Epithelial cell of proximal tubule (primary cell): Measurements from ENCODE around the gene NOS1AP. TPM values are rescaled to one million over a fixed set of nuclear protein-coding genes. Genes with fewer than 3 reads are reported as not detected.

Experiments
- DNase-seq: peaks from one replicate; pipeline ENCODE4 v3.0.0-alpha.2; 2011; ENCODE audit warnings: low read depth
- H3K4me3 ChIP-seq: 2 replicates; pipeline ENCODE4 v1.5.1; 2011; ENCODE audit warnings: low read depth, mild to moderate bottlenecking, low read length
- total RNA-seq: library from RNA; depleted of rRNA; stranded (reverse); fragments of >200 nt; gene quantifications from 2 replicates; pipeline ENCODE4 v1.2.3, GENCODE V29; 2015
- TF ChIP-seq, protein P1 (sequence below): conservative IDR thresholded peaks from 2 replicates; pipeline ENCODE4 v1.5.1; 2012; ENCODE audit warnings: low read depth, mild to moderate bottlenecking, low read length

NOS1AP gene
- total RNA-seq, 1 donor from 2014 or later = 2.2 TPM

DNA sequence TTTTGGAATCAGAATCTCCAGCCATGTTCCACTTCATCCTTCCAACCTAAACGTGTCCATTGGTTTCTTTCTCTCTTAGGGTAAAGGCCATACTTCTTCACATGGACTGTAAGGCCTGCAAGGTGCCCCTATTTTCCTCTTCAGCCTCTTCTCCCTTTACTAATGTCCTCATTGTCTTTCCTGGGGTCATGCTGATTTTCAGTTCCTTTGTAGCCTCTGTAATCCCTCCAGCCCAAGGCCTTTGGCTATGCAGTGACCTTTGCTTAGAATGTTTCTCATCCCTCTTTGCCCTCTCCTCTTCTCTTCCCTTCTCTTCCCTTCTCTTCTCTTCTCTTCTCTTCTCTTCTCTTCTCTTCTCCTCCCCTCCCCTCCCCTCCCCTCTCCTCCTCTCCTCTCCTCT lies 194.6 kb downstream of the NOS1AP start:
- no peak for DNase-seq
- H3K4me3 ChIP-seq = no peak overlapping the region
- TF ChIP-seq, protein P1, sequence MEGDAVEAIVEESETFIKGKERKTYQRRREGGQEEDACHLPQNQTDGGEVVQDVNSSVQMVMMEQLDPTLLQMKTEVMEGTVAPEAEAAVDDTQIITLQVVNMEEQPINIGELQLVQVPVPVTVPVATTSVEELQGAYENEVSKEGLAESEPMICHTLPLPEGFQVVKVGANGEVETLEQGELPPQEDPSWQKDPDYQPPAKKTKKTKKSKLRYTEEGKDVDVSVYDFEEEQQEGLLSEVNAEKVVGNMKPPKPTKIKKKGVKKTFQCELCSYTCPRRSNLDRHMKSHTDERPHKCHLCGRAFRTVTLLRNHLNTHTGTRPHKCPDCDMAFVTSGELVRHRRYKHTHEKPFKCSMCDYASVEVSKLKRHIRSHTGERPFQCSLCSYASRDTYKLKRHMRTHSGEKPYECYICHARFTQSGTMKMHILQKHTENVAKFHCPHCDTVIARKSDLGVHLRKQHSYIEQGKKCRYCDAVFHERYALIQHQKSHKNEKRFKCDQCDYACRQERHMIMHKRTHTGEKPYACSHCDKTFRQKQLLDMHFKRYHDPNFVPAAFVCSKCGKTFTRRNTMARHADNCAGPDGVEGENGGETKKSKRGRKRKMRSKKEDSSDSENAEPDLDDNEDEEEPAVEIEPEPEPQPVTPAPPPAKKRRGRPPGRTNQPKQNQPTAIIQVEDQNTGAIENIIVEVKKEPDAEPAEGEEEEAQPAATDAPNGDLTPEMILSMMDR = no peak

DNA sequence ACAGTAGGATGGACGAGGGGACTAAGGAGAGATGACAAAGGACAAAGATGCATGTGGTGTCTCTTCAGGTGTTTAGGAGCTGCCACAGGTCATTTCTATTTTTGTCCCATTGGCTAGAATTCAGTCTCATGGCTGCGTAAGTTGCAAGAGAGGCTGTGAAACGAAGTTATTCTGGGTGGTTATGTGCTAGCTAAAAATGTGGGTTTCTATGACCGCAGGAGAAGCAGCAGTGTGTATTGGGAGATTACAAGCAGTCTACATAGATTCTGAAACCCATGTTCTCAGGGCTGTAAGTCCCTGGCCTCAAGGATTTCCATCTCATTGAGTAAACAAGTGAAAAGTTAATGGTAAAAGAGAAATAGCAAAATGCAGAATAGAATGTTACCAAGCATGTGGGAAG lies 196.5 kb downstream of the NOS1AP start:
- TF ChIP-seq, protein P1 = no peak
- DNase-seq = no peak
- H3K4me3 ChIP-seq = no peak overlapping the region

DNA sequence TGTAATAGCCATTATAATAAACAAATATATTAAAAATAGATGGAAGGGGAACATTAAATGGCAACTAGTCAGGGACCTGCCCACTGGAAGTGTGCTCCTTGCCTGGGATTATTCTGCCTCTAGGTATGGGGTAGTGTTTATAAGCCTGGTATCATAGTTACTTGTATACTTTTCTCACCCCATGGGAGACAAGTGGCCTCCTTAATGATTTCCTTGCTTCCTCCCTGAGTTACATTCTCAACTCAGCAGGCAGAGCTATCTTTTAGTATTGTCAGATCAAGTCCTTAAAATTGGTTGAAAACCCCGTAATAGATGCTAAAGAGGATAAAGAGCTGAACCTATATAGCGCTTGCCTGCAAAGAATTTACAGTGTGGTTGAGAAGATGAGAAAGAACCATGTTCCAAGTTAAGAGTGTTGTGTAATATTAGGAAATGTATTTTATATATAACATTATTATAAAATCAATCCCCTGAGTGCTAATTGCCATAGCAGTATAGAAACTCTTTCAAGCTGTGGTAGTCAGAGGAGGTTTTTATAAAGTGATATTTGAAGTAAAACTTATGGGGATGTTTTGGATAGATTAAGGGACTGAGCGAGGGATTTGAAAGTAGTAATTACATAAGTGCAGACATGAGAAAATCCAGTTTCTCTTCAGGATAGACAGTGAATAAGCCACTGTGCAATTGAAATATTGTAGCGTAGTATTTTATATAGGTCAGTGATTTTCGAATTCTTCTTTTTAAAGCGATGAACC lies 200.7 kb downstream of the NOS1AP start:
- no peak overlapping the region for H3K4me3 ChIP-seq
- TF ChIP-seq, protein P1 = no peak
- DNase-seq = no peak

DNA sequence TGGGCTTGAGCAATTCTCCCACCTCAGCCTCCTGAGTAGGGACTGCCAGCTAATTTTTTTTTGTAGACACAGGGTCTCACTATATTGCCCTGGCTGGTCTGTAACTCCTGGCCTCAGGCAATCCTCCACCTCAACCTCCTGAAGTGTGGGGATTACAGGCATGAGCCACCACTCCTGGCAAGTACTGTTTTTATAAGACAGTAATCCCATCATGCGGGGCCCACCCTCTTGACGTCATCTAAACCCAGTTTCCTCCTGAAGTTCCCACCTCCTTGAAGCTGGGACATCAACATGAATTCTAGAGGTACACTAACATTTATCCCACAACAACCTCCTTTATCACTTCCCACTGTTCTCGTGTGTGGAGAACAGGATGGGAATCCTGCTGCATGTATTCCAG lies 202.5 kb downstream of the NOS1AP start:
- TF ChIP-seq, protein P1 = no peak

DNA sequence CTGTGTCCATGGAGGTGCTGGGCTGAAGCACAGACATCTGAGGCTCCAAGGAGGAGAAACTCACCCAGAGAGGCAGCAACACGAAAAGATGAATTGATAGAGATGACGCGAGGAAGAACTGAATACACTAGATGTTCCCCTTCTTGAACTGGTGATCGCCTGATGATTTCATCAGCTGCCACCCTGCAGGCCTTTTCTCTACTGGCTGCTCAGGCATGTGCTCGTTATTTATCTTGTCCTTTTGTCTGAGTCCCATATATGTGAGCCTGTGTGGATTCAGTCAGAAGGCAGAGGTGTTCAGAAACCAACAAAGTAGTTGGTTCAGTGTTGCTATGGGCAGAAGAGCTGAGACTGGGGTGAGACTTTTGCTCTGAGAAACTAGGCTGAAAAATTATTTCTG lies 202.9 kb downstream of the NOS1AP start:
- DNase-seq = no peak
- H3K4me3 ChIP-seq = no peak overlapping the region
- TF ChIP-seq, protein P1 = no peak

More for the DNA sequence above, 202.5 kb downstream of the NOS1AP start:
- no peak overlapping the region for H3K4me3 ChIP-seq
- no peak for DNase-seq

DNA sequence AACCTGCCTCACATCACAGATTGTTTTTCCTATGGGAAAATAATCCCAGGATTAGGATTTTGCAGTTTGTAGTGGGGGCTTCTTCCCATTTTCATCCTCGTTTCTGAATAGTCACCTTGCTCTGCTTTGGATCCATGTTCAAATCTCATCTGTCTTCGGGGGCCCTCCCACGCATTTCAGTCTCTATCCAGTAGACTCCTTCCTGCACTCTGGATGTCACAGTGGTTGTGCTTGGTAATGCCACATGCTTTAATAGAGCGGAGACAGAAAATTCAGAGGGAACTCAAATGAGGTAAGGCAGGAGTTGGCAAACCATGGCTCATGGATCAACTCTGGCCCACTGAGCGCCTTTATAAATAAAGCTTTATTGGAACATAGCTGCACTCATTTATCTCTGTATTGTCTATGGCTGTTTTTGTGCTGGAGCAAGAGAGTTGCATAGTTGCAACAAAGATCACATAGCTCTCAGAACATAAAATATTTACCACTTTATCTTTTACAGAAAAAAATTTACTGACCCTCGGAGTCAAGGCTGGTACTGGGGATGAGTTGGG lies 206.2 kb downstream of the NOS1AP start:
- H3K4me3 ChIP-seq = no peak overlapping the region
- TF ChIP-seq, protein P1 = no peak
- DNase-seq = no peak

DNA sequence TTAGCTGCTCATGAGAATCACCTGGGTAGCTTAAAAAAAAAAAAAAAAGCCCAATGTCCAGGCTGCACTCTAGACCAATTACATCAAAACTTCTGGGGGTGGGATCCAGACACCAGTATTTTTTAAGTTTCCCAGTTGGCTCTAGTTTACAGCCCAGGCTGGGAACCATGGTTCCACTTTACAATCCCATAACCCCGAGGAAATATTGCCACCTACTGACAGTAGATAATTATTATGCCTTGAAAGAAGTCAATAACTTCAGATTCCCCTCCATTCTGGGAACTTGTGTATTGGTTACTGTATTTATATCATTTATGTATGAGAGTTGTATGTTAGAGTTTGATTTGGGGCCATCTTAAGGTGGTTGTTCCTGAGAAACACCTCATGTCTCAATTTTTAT lies 207.0 kb downstream of the NOS1AP start:
- DNase-seq = no peak
- TF ChIP-seq, protein P1 = peak; percentile 55
- no peak overlapping the region for H3K4me3 ChIP-seq
